Non-pigmented ciliary epithelial cell (primary cell): ENCODE measurements around the gene SDK2.

Experiments used
- DNase-seq: peaks from one replicate; pipeline ENCODE4 v3.0.0-alpha.2; 2010; ENCODE audit warnings: low read depth

SDK2 gene

GRCh38 chr17:73609758-73610157 lies 34.5 kb downstream of the SDK2 start:
- DNase-seq = no peak

- DNase-seq = no peak
These were observed 35.2 kb downstream of the SDK2 start for GRCh38 chr17:73609060-73609459.

GRCh38 chr17:73605444-73605843 lies 38.8 kb downstream of the SDK2 start:
- DNase-seq = no peak

- no peak for DNase-seq
These were observed 39.8 kb downstream of the SDK2 start for GRCh38 chr17:73604476-73604875.

GRCh38 chr17:73603971-73604370 lies 40.3 kb downstream of the SDK2 start:
- DNase-seq = no peak

GRCh38 chr17:73600103-73600871 lies 44.0 kb downstream of the SDK2 start:
- DNase-seq = no peak

GRCh38 chr17:73599599-73599998 lies 44.6 kb downstream of the SDK2 start:
- DNase-seq = no peak

GRCh38 chr17:73598212-73598611 lies 46.0 kb downstream of the SDK2 start:
- no peak for DNase-seq

GRCh38 chr17:73595931-73596330 lies 48.3 kb downstream of the SDK2 start:
- DNase-seq = no peak

- no peak for DNase-seq
These were observed 48.8 kb downstream of the SDK2 start for GRCh38 chr17:73595479-73595878.

- DNase-seq = no peak
These were observed 49.2 kb downstream of the SDK2 start for GRCh38 chr17:73595068-73595467.

- DNase-seq = no peak
These were observed 49.6 kb downstream of the SDK2 start for GRCh38 chr17:73594598-73594997.

- DNase-seq = no peak
These were observed 50.2 kb downstream of the SDK2 start for GRCh38 chr17:73594025-73594424.

GRCh38 chr17:73593249-73593965 lies 50.8 kb downstream of the SDK2 start:
- no peak for DNase-seq

- no peak for DNase-seq
These were observed 51.7 kb downstream of the SDK2 start for GRCh38 chr17:73592501-73592961.

GRCh38 chr17:73592079-73592415 lies 52.2 kb downstream of the SDK2 start:
- no peak for DNase-seq

- no peak for DNase-seq
These were observed 52.8 kb downstream of the SDK2 start for GRCh38 chr17:73591296-73592078.

GRCh38 chr17:73589363-73589980 lies 54.8 kb downstream of the SDK2 start:
- DNase-seq = no peak

GRCh38 chr17:73588891-73589290 lies 55.4 kb downstream of the SDK2 start:
- DNase-seq = no peak

- DNase-seq = no peak
These were observed 55.9 kb downstream of the SDK2 start for GRCh38 chr17:73588301-73588846.

- DNase-seq = no peak
These were observed 57.2 kb downstream of the SDK2 start for GRCh38 chr17:73586921-73587602.
